ENCODE results near the gene PCDHAC1.
A peak's percentile ranks its signal among the peaks of the same experiment; 100 is the strongest.
"Not testable (repeated sequence)": the region's sequence is repeated elsewhere in the genome, so short reads cannot be mapped to it uniquely, and the experiment has no call there.

Gene PCDHAC1, protein sequence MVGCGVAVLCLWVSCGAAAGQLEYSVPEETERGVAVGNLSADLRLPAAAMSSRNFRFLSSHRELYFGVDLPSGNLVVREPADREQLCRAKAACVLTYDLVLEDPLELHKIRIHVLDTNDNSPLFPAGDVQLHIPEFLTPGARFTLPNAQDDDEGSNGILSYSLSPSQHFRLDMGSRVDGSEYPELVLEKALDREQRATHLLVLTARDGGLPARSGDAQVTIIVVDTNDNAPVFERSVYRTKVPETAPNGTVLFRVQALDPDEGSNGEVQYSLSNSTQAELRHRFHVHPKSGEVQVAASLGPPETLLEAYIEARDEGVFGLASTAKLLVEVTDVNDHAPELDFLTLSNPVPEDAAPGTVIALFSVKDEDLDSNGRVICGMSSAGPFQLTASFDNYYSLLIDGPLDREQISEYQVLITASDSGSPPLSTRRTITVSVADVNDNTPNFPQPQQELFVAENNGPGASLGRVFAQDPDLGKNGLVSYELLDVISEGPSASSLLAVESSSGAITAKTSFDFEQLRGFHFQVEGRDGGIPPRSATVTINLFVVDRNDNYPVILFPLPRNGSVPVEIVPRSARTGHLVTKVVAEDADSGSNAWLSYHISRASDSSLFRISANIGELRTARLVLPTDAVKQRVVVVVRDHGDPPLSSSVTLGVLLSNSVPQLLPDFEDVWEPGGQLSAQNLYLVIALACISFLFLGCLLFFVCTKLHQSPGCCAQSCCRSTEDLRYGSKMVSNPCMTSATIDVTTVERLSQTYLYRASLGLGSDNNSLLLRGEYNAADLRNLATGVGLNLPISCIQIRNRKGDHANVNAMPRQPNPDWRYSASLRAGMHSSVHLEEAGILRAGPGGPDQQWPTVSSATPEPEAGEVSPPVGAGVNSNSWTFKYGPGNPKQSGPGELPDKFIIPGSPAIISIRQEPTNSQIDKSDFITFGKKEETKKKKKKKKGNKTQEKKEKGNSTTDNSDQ

DNA sequence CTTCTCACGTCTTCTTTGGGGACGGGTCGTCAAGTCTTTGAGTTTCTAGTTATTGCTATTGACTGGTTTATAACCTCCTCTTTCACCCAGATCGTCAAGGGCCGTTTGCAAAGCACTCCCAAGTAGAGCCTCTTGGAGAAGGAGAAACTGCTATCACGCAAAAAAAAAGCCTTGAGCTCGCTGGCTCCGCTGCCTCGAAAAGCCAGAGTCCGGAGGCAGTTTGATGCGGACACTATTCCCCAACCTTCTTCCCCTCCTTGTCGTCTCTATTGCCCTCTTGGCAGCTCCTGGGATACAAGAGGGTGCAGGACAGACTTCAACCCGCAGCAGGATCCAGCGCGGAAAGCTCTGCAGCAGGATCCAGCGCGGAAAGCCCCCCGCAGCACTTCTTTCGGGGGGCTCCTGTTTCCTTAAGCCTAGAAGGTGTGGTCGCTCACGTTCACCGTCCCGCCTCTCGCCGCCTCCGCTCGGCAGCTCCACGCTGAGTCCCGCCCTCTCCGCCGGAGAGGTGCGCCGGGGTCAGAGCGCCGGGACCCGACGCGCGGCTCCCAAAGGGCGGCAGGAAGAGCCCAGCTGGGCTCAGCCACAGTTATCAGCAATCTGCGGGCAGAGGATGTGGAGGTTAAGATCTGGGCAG lies at the start of gene PCDHAC1:
Gene PCDHAC1, plus strand, starts transcription at position 494 of the 637 bp plus-strand sequence. CDS start 594 bp downstream, outside the sequence.
- no peak for DNase-seq (ENCODE audit: low read depth)
- TF ChIP-seq, protein P1, sequence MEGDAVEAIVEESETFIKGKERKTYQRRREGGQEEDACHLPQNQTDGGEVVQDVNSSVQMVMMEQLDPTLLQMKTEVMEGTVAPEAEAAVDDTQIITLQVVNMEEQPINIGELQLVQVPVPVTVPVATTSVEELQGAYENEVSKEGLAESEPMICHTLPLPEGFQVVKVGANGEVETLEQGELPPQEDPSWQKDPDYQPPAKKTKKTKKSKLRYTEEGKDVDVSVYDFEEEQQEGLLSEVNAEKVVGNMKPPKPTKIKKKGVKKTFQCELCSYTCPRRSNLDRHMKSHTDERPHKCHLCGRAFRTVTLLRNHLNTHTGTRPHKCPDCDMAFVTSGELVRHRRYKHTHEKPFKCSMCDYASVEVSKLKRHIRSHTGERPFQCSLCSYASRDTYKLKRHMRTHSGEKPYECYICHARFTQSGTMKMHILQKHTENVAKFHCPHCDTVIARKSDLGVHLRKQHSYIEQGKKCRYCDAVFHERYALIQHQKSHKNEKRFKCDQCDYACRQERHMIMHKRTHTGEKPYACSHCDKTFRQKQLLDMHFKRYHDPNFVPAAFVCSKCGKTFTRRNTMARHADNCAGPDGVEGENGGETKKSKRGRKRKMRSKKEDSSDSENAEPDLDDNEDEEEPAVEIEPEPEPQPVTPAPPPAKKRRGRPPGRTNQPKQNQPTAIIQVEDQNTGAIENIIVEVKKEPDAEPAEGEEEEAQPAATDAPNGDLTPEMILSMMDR (conservative IDR thresholded peaks at IDR 0.05; ENCODE audit: low read length): no peak
- H3K4me3 ChIP-seq (ENCODE audit: low read length): peak within 1 kb of the TSS; percentile 48

DNA sequence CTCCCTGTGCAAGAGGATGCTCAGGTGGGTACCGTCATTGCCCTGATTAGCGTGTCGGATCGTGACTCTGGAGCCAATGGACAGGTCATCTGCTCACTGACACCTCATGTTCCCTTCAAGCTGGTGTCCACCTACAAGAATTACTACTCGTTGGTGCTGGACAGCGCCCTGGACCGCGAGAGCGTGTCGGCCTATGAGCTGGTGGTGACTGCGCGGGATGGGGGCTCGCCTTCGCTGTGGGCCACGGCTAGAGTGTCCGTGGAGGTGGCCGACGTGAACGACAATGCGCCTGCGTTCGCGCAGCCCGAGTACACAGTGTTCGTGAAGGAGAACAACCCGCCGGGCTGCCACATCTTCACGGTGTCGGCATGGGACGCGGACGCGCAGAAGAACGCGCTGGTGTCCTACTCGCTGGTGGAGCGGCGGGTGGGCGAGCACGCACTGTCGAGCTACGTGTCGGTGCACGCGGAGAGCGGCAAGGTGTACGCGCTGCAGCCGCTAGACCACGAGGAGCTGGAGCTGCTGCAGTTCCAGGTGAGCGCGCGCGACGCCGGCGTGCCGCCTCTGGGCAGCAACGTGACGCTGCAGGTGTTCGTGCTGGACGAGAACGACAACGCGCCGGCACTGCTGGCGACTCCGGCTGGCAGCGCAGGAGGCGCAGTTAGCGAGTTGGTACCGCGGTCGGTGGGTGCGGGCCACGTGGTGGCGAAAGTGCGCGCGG lies 49.4 kb upstream of the PCDHAC1 start:
- not testable (repeated sequence) for H3K4me3 ChIP-seq (ENCODE audit: low read length); DNase-seq (ENCODE audit: low read depth)

DNA sequence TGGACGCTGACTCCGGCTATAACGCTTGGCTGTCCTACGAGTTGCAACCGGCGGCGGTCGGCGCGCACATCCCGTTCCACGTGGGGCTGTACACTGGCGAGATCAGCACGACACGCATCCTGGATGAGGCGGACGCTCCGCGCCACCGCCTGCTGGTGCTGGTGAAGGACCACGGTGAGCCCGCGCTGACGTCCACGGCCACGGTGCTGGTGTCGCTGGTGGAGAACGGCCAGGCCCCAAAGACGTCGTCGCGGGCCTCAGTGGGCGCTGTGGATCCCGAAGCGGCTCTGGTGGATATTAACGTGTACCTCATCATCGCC lies 48.9 kb upstream of the PCDHAC1 start:
- TF ChIP-seq, protein P1 (conservative IDR thresholded peaks at IDR 0.05; ENCODE audit: low read length): no peak
- no peak overlapping the region for H3K4me3 ChIP-seq (ENCODE audit: low read length)
- no peak for DNase-seq (ENCODE audit: low read depth)

DNA sequence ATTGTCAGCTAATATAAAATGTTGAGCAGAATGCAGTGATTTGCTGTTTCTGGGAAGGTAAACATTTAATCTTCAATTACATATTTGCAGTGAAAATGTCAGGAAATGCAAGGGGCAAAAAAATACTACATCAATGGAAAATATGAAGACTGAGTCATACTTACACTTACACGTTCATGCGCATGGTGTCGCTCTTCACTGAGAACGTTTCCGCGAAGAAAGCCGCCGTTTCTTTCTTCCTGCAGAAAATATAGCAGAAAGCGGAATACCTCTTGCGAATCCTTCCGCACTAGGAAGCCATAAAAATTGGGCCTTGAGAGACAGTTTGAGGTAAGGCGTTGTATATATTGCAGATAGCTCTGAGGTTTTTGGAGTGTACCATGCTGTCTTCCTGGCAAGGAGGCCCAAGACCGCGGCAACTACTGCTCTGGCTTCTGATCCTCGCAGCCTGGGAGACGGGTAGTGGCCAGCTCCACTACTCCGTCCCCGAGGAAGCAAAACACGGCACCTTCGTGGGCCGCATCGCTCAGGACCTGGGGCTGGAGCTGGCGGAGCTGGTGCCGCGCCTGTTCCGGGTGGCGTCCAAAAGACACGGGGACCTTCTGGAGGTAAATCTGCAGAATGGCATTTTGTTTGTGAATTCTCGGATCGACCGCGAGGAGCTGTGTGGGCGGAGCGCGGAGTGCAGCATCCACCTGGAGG lies 44.1 kb upstream of the PCDHAC1 start, which contains the start of gene PCDHA13:
Gene PCDHA13, plus strand, starts transcription at position 236 of the 702 bp plus-strand sequence. Its CDS starts 145 bp downstream, at position 381.
- no peak within 1 kb of the TSS for H3K4me3 ChIP-seq (ENCODE audit: low read length)
- DNase-seq (ENCODE audit: low read depth): no peak
- TF ChIP-seq, protein P1 (conservative IDR thresholded peaks at IDR 0.05; ENCODE audit: low read length): 0 out of 2 replicates have a peak, but pooled peaks have one; percentile 9

DNA sequence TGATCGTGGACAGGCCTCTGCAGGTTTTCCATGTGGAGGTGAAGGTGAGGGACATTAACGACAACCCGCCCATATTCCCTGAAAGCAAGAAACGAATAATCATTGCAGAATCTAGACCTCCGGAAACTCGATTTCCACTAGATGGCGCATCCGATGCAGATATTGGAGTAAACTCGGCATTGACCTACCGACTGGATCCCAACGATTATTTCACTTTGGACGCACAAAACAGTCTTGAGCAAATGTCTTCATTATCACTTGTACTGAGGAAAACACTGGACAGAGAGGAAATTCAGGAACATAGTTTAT lies 43.6 kb upstream of the PCDHAC1 start:
- TF ChIP-seq, protein P1 (conservative IDR thresholded peaks at IDR 0.05; ENCODE audit: low read length): no peak
- H3K4me3 ChIP-seq (ENCODE audit: low read length): no peak overlapping the region
- DNase-seq (ENCODE audit: low read depth): no peak

DNA sequence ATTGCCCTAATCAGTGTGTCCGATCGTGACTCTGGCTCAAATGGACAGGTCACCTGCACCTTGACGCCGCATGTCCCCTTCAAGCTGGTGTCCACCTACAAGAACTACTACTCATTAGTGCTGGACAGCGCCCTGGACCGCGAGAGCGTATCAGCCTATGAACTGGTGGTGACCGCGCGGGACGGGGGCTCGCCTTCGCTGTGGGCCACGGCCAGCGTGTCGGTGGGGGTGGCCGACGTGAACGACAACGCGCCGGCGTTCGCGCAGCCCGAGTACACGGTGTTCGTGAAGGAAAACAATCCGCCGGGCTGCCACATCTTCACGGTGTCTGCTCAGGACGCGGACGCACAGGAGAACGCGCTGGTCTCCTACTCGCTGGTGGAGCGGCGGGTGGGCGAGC lies 42.7 kb upstream of the PCDHAC1 start:
- H3K4me3 ChIP-seq (ENCODE audit: low read length): no peak overlapping the region
- TF ChIP-seq, protein P1 (conservative IDR thresholded peaks at IDR 0.05; ENCODE audit: low read length): no peak
- DNase-seq (ENCODE audit: low read depth): no peak
